Psoas muscle (tissue), 8 donors: ENCODE data around the gene RRP9. TPM values are rescaled to one million over a fixed set of nuclear protein-coding genes. Genes with fewer than 3 reads are reported as not detected.

ENCODE experiments used
- ATAC-seq, 4 donors: fragments of 200-7000 bp; cut with Tn5 transposase; one replicate each; pipeline ENCODE4 v1.9.1; 2020; ENCODE audit warnings: moderate library complexity in 3 of 4, mild to moderate bottlenecking in 2 of 4
- DNase-seq, 2 donors: peaks; one replicate each; pipeline ENCODE4 v3.0.0-alpha.2; 2020
- H3K27ac ChIP-seq: fragments of 200-600 bp; one replicate; pipeline ENCODE4 v1.8.0; 2022
- H3K27me3 ChIP-seq, 3 donors: fragments of 200-600 bp in 1 of 3; one replicate each; pipeline versions ENCODE4 v1.6.1 to v1.8.0; 2013 to 2022; ENCODE audit warnings: low read length in 2 of 3, mild to moderate bottlenecking in 2 of 3, moderate library complexity in 1 of 3; ENCODE audit not compliant: insufficient read depth in 3 of 3
- H3K36me3 ChIP-seq, 2 donors: fragments of 200-600 bp in 1 of 2; one replicate each; pipeline versions ENCODE4 v1.6.1 to v1.8.0; 2013 to 2022; ENCODE audit warnings: low read depth in 1 of 2, mild to moderate bottlenecking in 1 of 2, moderate library complexity in 1 of 2; ENCODE audit not compliant: insufficient read depth in 1 of 2
- H3K4me1 ChIP-seq: fragments of 200-600 bp; one replicate; pipeline ENCODE4 v1.8.0; 2022
- H3K4me3 ChIP-seq: fragments of 200-600 bp; one replicate; pipeline ENCODE4 v1.8.0; 2022; ENCODE audit warnings: mild to moderate bottlenecking
- H3K9me3 ChIP-seq: fragments of 200-600 bp; one replicate; pipeline ENCODE4 v1.8.0; 2022
- CTCF ChIP-seq: fragments of 200-600 bp; IDR thresholded peaks from one replicate; pipeline ENCODE4 v1.8.0; 2022; ENCODE audit warnings: antibody characterized with exemption
- whole genome bisulfite sequencing, 3 donors: extraction: QIAGEN DNeasy Blood & Tissue Kit; methylation state at CpG; one replicate each; pipeline versions ENCODE4 v1.1.6 to v1.1.7; 2013; 5-methylcytosine and 5-hydroxymethylcytosine counted together
- intact Hi-C, 2 donors: fragments of 100-400 bp; cut with DNase I; formaldehyde crosslinking; loops; one replicate each; pipeline versions ENCODE4 v1.11.0 to v1.14.2; 2022
- polyA plus RNA-seq, 3 donors: library from polyadenylated mRNA; stranded (reverse); fragments of 200-250 nt; gene quantifications; one replicate each; pipeline ENCODE4 v1.2.3, GENCODE V29; 2013
- total RNA-seq, 4 donors: library from RNA; stranded (reverse); fragmentation: NEBNext Ultra II Directional in 2 of 4; extraction: Animal tissue kit (Norgen Biotek cat#: 25700) in 2 of 4; gene quantifications; one replicate each; pipeline versions ENCODE4 v1.2.1 to v1.2.4, GENCODE V29; 2021 to 2023
- donor health status: healthy with polysubstance abuse.
- donor health status: DM: no; HTN: no; CAD: no; lungs with moderate emphysema.
- donor health status: Bipolar disorder and iron deficiency.
- donor health status: healthy.
- donor health status: DM: yes; HTN: yes; CAD: no.
- donor health status: DM: no; HTN: no; CAD: no.
- donor health status: DM: no; HTN: no; CAD: no.
- donor health status: DM: yes; HTN: yes; CAD: no.

RRP9 gene
- total and polyA plus RNA-seq, 7 donors, result 19.9 to 61.4 (median 28.2) TPM

DNA sequence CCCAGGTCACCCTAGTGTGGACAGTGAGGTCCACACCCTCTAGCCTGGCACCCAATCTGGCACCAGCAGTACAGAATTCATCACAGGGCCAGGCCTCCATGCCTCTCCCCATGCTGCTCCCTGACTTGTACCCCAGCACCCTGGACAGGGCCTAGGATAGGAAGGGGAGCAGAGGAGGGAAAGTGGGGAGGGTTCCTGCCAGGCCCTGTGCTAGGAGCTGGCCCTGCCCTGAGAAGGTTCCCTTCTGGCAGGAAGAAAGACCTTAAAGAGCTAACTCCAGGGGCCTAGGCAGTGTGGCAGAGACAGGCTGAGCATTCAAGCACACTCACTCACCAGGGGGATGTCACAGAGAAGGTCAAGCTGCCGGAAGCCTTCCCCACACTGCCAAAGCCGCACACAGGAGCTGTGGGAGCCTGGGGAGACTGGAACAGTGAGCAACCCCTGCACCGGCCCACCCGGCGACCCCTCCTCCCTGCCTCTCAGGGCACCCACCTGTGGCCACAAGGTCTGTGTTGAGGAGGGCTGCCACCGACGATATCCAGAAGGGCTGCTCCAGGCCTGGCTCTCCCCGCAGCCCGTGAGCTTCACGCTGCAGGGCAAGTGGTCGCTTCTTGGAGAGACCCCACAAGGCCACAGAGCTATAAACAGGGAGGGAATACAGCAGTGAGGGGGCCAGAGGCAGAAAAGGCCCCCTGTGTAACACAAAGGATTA, 7.4 kb downstream of the RRP9 start:
- Histone ChIP-seq H3K36me3 (peaks cover 9 to 77% of the 10 kb centered on the region in 2 donors), H3K4me1 (no peaks in the 10 kb centered on the region), H3K4me3 (no peak overlapping the region), H3K27me3 (no peaks in the 10 kb centered on the region), H3K9me3 (no peaks in the 10 kb centered on the region), H3K27ac (no peak overlapping the region)
- no peak for ATAC-seq
- no peak for DNase-seq
- intact Hi-C loops, result no loop called here
- no peak for TF ChIP-seq CTCF
- WGBS, 3 donors, result 93 to 96% (median 94%) methylated on average over 11 of the region's 11 CpGs

- 88 to 92% (median 90%) methylated on average over 13 of the region's 13 CpGs for WGBS, 3 donors
- Histone ChIP-seq H3K27ac (no peak overlapping the region), H3K4me1 (no peaks in the 10 kb centered on the region), H3K4me3 (no peak overlapping the region), H3K36me3 (peaks cover 9 to 70% of the 10 kb centered on the region in 2 donors), H3K9me3 (no peaks in the 10 kb centered on the region), H3K27me3 (no peaks in the 10 kb centered on the region)
- intact Hi-C loops, result no loop called here
- DNase-seq (no peak), ATAC-seq (no peak)
- no peak for TF ChIP-seq CTCF
Observed at GRCh38 chr3:51933471-51934138, 8.1 kb downstream of the RRP9 start.

- ATAC-seq (no peak), DNase-seq (no peak)
- no peaks in the 10 kb centered on the region for H3K9me3 ChIP-seq
- H3K4me3 ChIP-seq, result no peak overlapping the region
- H3K4me1 ChIP-seq, result no peaks in the 10 kb centered on the region
- H3K36me3 ChIP-seq, result peaks cover 9 to 61% of the 10 kb centered on the region in 2 donors
- H3K27me3 ChIP-seq, result no peaks in the 10 kb centered on the region
- no peak for TF ChIP-seq CTCF
- intact Hi-C loops, result no loop called here
- no peak overlapping the region for H3K27ac ChIP-seq
- 89 to 90% (median 89%) methylated on average over 15 of the region's 15 CpGs for WGBS, 3 donors
Observed at GRCh38 chr3:51932471-51933370, 9.0 kb downstream of the RRP9 start.

DNA sequence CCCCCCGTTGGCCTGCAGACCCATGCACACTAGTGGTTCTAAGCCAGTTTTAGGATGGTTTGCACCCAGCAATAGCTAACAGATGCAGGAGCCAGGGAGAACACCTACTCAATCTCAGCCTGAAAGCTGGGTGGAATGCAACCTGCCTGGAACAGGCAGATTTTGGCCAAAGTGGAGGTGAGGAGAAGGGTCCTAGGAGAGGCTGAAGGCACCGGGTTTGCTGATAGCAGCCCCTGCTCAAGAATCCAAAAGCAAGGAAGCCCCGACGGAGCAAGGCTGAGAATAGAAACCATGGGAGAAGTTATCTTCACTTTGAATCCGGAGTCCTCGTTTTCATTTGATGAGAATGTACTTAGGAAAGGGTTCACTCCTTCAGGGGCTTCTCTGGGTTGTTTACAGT, 9.9 kb downstream of the RRP9 start:
- Histone ChIP-seq H3K4me3 (no peak overlapping the region), H3K27ac (no peak overlapping the region), H3K4me1 (no peaks in the 10 kb centered on the region), H3K27me3 (no peaks in the 10 kb centered on the region), H3K9me3 (no peaks in the 10 kb centered on the region), H3K36me3 (peaks cover 2 to 52% of the 10 kb centered on the region in 2 donors)
- DNase-seq (no peak), ATAC-seq (no peak)
- intact Hi-C loops, result no loop called here
- no peak for TF ChIP-seq CTCF
- 93 to 96% (median 96%) methylated on average over 6 of the region's 6 CpGs for WGBS, 3 donors
